Upper lobe of right lung (tissue), 1 donor: ENCODE measurements around the gene TGFB1I1. TPM values are rescaled to one million over a fixed set of nuclear protein-coding genes. Genes with fewer than 3 reads are reported as not detected.
A peak's percentile ranks its signal among the peaks of the same experiment; 100 is the strongest.
"Not testable (repeated sequence)": the region's sequence is repeated elsewhere in the genome, so short reads cannot be mapped to it uniquely, and the experiment has no call there.

ENCODE experiments used
- ATAC-seq: fragments of 200-7000 bp; cut with Tn5 transposase; one replicate; pipeline ENCODE4 v1.9.1; 2020; ENCODE audit warnings: mild to moderate bottlenecking, moderate library complexity
- DNase-seq: peaks from one replicate; pipeline ENCODE4 v3.0.0-alpha.2; 2020
- H3K27ac ChIP-seq: fragments of 200-600 bp; one replicate; pipeline ENCODE4 v1.8.0; 2022
- H3K27me3 ChIP-seq: fragments of 200-600 bp; one replicate; pipeline ENCODE4 v1.8.0; 2022; ENCODE audit warnings: mild to moderate bottlenecking
- H3K36me3 ChIP-seq: fragments of 200-600 bp; one replicate; pipeline ENCODE4 v1.8.0; 2022
- H3K4me1 ChIP-seq: fragments of 200-600 bp; one replicate; pipeline ENCODE4 v1.8.0; 2022
- H3K4me3 ChIP-seq: fragments of 200-600 bp; one replicate; pipeline ENCODE4 v1.8.0; 2022; ENCODE audit warnings: mild to moderate bottlenecking
- H3K9me3 ChIP-seq: fragments of 200-600 bp; one replicate; pipeline ENCODE4 v1.8.0; 2022
- intact Hi-C: fragments of 100-400 bp; cut with DNase I; formaldehyde crosslinking; loops from one replicate; pipeline ENCODE4 v1.11.0; 2022
- total RNA-seq: library from RNA; stranded (reverse); fragmentation: NEBNext Ultra II Directional; extraction: Animal tissue kit (Norgen Biotek cat#: 25700); gene quantifications from one replicate; pipeline ENCODE4 v1.2.1, GENCODE V29; 2021
- TF ChIP-seq, protein P1 (sequence below): fragments of 200-600 bp; IDR thresholded peaks from one replicate; pipeline ENCODE4 v1.8.0; 2022; ENCODE audit warnings: antibody characterized with exemption
- donor health status: DM: no; HTN: yes; CAD: no; lungs with severe emphysema.

TGFB1I1 gene
- total RNA-seq, 1 donor from 2014 or later: 49.9 TPM

DNA sequence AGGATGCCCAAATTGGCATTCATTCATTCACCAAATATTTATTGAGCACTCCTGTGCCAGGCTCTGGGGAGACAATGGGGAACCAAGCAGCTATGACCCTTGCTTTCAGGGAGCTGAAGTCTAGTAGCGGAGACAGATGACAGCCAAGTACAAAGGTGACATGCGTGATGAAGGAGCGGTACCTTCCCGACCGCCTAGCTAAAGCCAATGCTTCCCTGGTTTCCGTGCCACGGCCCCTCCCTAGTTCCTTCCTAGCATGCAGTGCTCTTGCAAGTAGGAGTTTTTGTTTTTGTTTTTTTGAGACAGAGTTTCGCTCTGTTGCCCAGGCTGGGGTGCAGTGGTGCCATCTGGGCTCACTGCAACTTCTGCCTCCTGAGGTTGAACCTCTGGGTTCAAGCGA, 7.8 kb downstream of the TGFB1I1 start:
- H3K27ac ChIP-seq: no peak overlapping the region
- H3K36me3 ChIP-seq: peaks cover 9% of the 10 kb centered on the region
- H3K9me3 ChIP-seq: no peaks in the 10 kb centered on the region
- DNase-seq: no peak
- intact Hi-C loops: no loop called here
- peaks cover 7% of the 10 kb centered on the region for H3K4me1 ChIP-seq
- H3K4me3 ChIP-seq: no peak overlapping the region
- TF ChIP-seq, protein P1, sequence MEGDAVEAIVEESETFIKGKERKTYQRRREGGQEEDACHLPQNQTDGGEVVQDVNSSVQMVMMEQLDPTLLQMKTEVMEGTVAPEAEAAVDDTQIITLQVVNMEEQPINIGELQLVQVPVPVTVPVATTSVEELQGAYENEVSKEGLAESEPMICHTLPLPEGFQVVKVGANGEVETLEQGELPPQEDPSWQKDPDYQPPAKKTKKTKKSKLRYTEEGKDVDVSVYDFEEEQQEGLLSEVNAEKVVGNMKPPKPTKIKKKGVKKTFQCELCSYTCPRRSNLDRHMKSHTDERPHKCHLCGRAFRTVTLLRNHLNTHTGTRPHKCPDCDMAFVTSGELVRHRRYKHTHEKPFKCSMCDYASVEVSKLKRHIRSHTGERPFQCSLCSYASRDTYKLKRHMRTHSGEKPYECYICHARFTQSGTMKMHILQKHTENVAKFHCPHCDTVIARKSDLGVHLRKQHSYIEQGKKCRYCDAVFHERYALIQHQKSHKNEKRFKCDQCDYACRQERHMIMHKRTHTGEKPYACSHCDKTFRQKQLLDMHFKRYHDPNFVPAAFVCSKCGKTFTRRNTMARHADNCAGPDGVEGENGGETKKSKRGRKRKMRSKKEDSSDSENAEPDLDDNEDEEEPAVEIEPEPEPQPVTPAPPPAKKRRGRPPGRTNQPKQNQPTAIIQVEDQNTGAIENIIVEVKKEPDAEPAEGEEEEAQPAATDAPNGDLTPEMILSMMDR: no peak
- ATAC-seq: no peak
- no peaks in the 10 kb centered on the region for H3K27me3 ChIP-seq

DNA sequence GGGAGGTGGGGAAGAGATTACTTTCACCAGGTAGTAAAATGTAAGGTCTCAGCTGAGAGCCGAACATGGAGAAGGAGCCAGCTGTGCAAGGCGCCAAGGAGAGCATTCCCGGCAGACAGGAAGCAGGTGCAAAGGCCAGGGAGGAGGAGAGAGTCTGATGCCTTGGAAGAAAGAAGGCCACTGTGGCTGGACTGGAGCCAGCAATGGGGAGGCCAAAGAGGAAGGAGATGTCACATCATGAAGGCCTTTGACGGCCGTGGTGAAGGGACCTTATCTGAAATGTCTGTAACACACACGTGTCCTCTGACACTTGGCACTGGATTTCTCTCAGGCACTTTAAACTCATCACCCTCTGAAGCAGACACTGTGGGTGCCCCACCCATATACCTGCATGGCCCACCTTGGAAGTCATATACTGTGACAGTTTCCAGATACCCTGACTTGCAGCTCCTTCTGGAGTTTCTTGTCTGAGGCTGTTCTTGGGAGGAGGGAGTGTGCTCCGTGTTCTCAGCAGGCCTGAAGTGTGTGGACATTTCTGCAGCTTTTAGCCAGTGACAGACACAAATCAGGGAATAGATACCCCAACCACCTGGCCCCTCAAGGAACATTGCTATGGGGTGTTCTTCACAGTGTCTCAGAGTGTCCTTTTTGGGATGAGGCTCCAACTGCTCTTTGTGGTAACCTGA, 9.0 kb downstream of the TGFB1I1 start:
- ATAC-seq: no peak
- Histone ChIP-seq H3K9me3 (no peaks in the 10 kb centered on the region), H3K27me3 (no peaks in the 10 kb centered on the region), H3K27ac (no peak overlapping the region), H3K4me1 (peaks cover 7% of the 10 kb centered on the region), H3K36me3 (peaks cover 5% of the 10 kb centered on the region), H3K4me3 (no peak overlapping the region)
- TF ChIP-seq, protein P1: no peak
- intact Hi-C loops: no loop called here
- peak; percentile 62 for DNase-seq

DNA sequence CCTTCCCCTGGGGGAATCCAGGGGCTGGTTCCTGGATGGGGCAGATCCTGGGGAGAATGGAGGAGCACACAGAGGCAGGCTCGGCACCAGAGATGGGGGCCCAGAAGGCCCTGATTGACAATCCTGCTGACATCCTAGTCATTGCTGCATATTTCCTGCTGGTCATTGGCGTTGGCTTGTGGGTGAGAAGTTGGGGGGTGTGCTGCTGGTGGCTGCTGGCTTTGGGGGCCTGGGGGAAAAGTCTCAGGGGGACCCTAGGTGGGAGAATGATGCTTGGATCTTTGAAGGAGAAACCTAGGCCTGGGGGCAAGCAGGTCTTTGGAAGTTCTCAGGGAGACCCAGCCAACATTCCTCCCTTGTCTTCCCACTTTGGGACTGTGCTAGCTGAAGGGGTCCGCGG, 11.1 kb downstream of the TGFB1I1 start, which contains the start of gene SLC5A2:
Gene SLC5A2, plus strand, starts transcription at position 43 of the 400 bp plus-strand sequence. Its CDS starts 14 bp downstream, at position 57.
- ATAC-seq (no peak), DNase-seq (no peak)
- Histone ChIP-seq H3K4me1 (peaks cover 8% of the 10 kb centered on the region), H3K27ac (no peak within 1 kb of the TSS), H3K36me3 (no peaks in the 10 kb centered on the region), H3K4me3 (no peak within 1 kb of the TSS), H3K9me3 (no peaks in the 10 kb centered on the region), H3K27me3 (no peaks in the 10 kb centered on the region)
- intact Hi-C loops: no loop called here
- TF ChIP-seq, protein P1: no peak

DNA sequence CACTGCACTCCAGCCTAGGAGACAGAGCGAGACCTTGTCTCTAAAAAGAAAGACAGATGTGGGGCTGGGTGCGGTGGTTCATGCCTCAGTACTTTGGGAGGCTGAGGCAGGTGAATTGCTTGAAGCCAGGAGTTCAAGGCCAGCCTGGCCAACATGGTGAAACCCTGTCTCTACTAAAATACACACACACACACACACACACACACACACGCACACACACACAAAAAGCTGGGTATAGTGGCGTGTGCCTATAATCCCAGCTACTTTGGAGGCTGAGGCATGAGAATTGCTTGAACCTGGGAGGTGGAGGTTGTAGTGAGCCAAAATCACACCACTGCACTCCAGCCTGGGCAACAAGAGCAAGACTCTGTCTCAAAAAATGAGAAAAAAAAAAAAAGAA, 12.1 kb downstream of the TGFB1I1 start:
- H3K4me1 ChIP-seq: peaks cover 13% of the 10 kb centered on the region
- DNase-seq, H3K27ac ChIP-seq, intact Hi-C loops, H3K27me3 ChIP-seq, H3K36me3 ChIP-seq, H3K4me3 ChIP-seq, ATAC-seq, H3K9me3 ChIP-seq: not testable (repeated sequence)

DNA sequence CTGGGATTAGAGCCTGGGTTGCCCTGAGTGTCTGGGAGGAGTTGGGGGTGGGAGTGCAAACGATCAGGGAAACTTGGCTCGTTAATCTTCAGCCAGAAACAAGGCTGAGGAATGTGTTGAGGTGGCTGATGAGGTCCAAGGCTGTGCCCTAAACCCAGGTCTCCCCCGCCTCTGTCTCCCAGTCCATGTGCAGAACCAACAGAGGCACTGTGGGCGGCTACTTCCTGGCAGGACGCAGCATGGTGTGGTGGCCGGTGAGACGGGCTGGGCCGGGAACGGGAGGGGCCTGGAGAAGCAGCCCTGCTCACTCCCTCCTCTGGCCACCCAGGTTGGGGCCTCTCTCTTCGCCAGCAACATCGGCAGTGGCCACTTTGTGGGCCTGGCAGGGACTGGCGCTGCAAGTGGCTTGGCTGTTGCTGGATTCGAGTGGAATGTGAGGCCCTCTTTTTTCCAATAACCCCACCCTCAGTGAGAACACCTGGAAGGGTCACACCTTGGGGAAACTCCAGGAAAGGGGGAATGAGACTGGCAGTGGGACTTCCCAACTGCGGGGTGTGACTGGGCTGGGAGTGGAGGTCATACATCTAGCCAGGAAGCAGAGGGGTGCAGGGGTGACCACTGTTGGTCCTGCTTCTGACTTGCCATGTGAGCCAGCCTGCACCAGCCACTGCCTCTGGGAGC, 12.7 kb downstream of the TGFB1I1 start:
- TF ChIP-seq, protein P1: no peak
- intact Hi-C loops: no loop called here
- peak; percentile 85 for ATAC-seq
- Histone ChIP-seq H3K4me1 (peaks cover 13% of the 10 kb centered on the region), H3K4me3 (no peak overlapping the region), H3K36me3 (no peaks in the 10 kb centered on the region), H3K27ac (no peak overlapping the region), H3K9me3 (no peaks in the 10 kb centered on the region), H3K27me3 (no peaks in the 10 kb centered on the region)
- peak; percentile 93 for DNase-seq

DNA sequence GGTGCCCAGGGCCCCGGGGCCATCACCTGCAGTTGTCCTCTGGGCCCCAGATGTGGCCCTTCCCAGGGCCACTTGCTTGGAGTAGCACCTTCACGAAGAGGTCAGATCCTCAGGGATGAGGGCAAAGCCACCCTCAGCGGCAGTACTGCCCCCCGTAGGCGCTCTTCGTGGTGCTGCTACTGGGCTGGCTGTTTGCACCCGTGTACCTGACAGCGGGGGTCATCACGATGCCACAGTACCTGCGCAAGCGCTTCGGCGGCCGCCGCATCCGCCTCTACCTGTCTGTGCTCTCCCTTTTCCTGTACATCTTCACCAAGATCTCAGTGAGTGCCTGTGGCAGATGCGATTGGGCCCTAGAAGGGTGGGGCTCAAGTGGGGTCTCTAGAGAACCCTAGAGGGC, 13.6 kb downstream of the TGFB1I1 start:
- intact Hi-C loops: no loop called here
- H3K27ac ChIP-seq: no peak overlapping the region
- ATAC-seq: no peak

More for the DNA sequence above, 13.6 kb downstream of the TGFB1I1 start:
- TF ChIP-seq, protein P1: no peak
- no peak overlapping the region for H3K4me3 ChIP-seq
- H3K36me3 ChIP-seq: no peaks in the 10 kb centered on the region
- peaks cover 10% of the 10 kb centered on the region for H3K4me1 ChIP-seq
- no peaks in the 10 kb centered on the region for H3K9me3 ChIP-seq
- H3K27me3 ChIP-seq: no peaks in the 10 kb centered on the region
- no peak for DNase-seq
